IPS-NIHi11 (cell line): ENCODE measurements around the gene HBG2.
"Not testable (repeated sequence)": the region's sequence is repeated elsewhere in the genome, so short reads cannot be mapped to it uniquely, and the experiment has no call there.

Source experiments
- DNase-seq: peaks from one replicate; pipeline ENCODE4 v3.0.0; 2012; ENCODE audit warnings: mixed read lengths, low spot score

The HBG2 gene

GRCh38 chr11:5281596-5281995, 27.0 kb upstream of the HBG2 start:
- no peak for DNase-seq

DNA sequence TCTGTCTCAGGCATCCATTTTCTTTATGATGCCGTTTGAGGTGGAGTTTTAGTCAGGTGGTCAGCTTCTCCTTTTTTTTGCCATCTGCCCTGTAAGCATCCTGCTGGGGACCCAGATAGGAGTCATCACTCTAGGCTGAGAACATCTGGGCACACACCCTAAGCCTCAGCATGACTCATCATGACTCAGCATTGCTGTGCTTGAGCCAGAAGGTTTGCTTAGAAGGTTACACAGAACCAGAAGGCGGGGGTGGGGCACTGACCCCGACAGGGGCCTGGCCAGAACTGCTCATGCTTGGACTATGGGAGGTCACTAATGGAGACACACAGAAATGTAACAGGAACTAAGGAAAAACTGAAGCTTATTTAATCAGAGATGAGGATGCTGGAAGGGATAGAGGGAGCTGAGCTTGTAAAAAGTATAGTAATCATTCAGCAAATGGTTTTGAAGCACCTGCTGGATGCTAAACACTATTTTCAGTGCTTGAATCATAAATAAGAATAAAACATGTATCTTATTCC, 26.1 kb upstream of the HBG2 start:
- peak; percentile 45 for DNase-seq

GRCh38 chr11:5279471-5280090, 25.0 kb upstream of the HBG2 start:
- DNase-seq: no peak

DNA sequence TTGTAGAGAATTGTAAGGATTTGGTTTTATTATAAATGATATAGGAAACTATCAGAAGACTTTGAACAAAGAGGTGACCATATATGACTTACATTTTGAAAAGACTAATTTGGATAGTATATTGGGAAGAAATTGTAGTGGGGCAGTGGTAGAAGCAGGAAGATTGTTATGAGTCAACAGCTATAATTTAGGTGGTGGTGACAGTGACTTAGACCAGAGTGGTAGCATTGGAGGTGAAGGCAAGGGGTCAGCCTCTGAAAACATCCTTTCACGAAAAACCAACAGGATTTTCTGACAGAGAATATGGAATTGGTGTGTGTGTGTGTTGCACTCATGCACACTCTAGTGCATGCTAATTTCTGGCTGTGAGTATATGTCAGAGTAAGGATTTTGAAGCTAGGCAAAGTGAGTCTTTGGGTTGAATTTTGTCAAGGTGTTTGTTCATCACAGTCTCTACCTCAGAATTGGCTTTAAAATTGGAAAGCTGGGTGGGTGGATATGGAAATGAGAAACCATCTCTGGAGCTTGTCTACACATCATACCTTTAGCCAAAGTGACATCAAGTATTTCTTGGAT, 23.3 kb upstream of the HBG2 start:
- DNase-seq: no peak

- no peak for DNase-seq
Observed at GRCh38 chr11:5276697-5277096, 22.1 kb upstream of the HBG2 start.

- DNase-seq: no peak
Observed at GRCh38 chr11:5275369-5276110, 21.0 kb upstream of the HBG2 start.

DNA sequence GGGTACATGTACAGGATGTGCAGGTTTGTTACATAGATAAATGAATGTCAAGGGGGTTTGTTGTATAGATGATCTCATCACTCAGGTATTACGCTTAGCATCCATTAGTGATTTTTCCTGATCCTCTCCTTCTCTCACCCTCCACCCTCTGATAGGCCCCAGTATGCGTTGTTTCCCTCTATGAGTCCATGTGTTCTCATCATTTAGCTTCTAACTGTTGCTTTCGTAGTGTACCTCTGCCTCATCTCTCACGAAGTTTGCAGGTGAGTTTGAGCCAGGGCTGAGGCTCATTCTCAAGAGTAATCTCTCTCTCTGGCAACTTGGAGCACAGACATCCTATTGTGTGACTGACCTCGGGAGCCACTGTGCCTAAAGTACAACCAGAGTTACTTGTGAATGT, 19.8 kb upstream of the HBG2 start:
- DNase-seq: no peak

DNA sequence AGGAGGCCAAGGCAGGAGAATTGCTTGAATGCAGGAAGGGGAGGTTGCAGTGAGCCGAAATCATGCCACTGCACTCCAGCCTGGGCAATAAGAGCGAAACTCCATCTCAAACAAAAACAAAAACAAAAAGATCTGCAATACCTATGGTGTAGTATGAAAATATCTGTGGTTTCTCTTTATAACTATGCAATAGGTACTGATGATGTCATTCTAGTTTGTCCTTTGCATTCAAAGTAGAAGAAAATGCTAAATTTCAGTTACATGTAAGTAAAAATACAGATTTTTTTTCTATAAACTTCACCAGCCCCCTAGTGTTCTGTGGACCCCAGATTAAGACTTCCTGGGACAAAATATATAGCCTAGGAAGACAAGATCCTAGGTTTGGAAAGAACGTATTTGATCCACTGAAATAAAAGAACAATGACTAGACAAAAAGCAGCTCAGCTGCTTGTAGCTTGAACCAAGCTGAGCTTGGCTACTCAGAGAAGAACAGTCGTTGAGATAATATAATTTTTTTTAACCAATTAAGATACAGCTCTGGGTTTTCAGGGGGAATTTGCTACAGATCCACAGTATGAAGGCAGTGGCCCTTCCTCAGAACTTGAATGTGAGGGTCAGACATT, 17.9 kb upstream of the HBG2 start:
- DNase-seq: no peak

- no peak for DNase-seq
Observed at GRCh38 chr11:5269715-5270147, 15.2 kb upstream of the HBG2 start, which contains the start of gene HBE1. Gene HBE1 (minus strand): TSS chr11:5269945. CDS start chr11:5269890, 55 bp downstream.

DNA sequence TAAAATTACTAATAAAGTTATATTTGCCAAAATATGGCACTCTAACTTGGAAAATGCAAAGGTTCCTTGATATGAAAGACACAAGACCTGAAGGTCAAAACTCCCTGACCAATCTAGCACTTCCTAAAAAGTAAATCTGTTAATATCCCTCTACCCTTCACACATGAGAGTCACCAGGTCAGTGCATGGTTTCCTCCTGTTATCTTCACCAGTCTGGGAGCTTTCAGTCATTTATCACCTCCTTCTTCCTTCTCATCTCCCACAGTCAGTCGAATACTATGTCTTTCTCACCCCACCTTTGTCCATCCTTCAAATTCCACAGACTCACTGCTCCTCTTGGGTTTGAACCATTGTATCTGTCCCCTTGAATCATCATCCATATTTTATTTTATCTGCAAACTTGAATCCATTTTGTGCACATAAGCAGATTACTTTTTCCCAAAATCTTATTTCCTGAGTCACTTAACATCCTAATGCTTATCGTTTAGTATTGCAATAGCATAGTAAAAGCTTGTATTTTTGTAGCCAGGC, 12.5 kb upstream of the HBG2 start:
- no peak for DNase-seq

GRCh38 chr11:5266609-5267008, 12.0 kb upstream of the HBG2 start:
- no peak for DNase-seq

DNA sequence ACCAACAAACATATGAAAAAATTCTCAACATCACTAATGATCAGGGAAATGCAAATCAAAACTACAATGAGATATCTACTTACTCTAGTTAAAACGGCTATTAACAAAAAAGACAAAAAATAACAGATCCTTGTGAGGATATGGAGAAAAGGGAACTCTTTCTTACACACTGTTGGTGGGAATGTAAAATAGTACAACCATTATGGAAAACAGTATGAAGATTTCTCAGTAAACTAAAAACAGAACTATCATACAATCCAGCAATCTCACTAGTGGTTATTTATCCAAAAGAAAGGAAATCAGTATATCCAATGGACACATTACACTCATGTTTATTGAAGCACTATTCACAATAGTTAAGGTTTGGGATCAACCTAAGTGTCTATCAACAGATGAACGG, 11.3 kb upstream of the HBG2 start:
- no peak for DNase-seq

DNA sequence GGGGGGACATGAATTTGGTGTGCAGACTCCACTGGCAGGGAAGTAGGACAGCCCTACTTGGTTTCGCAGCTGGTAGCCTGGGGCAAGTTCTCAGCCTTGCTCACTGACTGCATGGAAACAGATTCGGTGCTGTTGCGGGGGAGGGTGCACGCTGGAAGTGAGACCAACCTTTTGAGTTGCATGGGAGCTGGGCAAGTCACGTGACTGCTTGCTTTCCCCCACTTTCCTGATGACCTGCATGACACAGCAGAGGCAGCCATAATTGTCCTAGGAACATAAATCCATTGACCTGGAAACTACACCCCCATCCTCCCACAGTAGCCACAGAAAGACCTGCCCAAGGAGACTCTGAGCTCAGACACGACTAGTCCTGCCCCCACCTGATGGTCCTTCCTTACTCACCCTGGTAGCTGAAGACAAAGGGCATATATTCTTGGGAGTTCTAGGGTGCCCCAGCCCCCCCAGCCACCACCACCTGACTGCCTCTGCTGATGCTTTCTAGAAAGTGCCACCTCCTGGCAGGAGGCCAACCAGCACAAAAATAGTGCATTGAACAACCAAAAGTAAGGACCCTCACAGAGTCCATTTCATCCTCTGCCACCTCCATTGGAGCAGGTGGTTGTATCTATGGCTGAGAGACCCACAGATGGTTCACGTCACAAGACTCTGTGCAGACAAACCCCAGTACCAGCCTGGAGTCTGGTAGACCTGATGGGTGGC, 4.1 kb upstream of the HBG2 start:
- DNase-seq: peak; percentile 11

DNA sequence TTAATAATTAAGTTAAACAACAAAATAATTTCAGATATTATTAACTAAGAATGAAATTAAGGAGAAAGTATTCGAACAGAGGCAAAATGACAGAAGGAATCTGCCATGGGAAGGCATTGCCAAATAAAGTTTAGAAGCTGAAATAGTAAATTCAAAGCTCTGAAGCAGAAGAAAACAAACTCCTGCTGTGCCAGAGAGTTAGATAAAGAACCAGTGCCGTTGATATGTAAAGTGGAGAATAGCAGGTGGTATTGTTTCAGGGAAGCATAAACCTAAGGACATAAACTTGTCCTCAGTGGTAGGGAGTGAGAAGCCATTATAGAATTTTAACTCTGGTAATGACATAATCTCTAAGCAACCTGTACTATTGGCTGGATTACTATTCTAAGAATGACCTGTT, 2.7 kb upstream of the HBG2 start:
- peak; percentile 36 for DNase-seq

GRCh38 chr11:5254023-5254422, 558 bp downstream of the HBG2 start:
- DNase-seq: not testable (repeated sequence)

DNA sequence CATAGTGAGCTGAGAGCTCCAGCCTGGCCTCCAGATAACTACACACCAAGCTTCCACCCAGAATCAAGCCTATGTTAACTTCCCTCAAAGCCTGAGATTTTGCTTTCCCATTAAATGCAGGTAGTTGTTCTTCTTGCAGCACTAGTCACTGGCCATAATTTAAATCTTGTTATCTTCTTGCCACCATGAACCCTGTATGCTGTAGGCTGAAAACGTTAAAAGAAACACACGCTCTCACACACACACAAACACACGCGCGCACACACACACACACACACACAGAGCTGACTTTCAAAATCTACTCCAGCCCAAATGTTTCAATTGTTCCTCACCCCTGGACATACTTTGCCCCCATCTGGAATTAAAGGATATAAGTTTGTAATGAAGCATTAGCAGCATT, 1.1 kb downstream of the HBG2 start:
- DNase-seq: not testable (repeated sequence)

GRCh38 chr11:5252919-5253265, 1.7 kb downstream of the HBG2 start:
- DNase-seq: no peak

DNA sequence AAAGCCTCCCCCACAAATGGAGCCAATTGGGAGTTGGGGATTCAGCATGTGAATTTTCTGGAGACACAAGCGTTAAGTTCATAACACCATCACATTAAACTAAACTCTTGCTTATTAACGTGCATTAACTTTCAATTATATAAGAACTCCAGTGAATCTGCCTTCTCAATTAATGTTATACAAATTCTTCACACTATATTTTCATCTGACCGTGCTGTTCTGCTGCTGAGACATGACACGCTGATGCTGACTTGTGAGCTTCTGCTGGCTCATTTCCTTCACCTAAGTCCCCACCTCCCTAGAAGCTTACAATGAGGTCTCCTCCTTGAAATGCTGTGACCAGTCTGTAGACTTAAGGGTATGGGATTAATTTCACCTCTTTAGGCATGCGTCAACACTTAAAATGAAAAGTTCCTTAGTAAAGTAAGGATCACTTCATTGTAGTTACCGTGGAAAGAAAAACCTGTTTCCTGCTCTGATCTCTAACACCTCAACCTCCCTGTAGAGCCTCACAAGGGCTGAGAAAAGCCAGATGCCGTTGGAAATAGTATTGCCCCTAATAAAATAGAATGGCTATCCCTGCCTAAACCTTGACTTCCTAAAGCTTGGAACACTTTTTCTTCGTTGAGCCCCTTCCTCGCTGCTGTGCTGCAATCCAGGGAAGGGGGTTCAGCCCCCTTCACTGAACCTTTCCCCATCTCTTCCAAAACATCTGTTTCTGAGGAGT, 2.2 kb downstream of the HBG2 start:
- no peak for DNase-seq

GRCh38 chr11:5251746-5252145, 2.8 kb downstream of the HBG2 start:
- DNase-seq: no peak

GRCh38 chr11:5250543-5251204, 3.9 kb downstream of the HBG2 start:
- DNase-seq: no peak
